Esophagus muscularis mucosa (tissue), 4 donors: ENCODE measurements around the gene RGS8. TPM values are rescaled to one million over a fixed set of nuclear protein-coding genes. Genes with fewer than 3 reads are reported as not detected.
A peak's percentile ranks its signal among the peaks of the same experiment; 100 is the strongest.

Experiments
- DNase-seq: peaks from one replicate; pipeline ENCODE4 v3.0.0-alpha.2; 2017; ENCODE audit errors: extremely low spot score
- H3K27ac ChIP-seq, 4 donors: fragments of 200-600 bp; sonication (generic); replicated peaks in 1 of 4; 1 replicate in 3 of 4; 2 replicates in 1 of 4; pipeline ENCODE4 v1.5.1; 2016 to 2019; ENCODE audit warnings: mild to moderate bottlenecking in 1 of 4
- H3K27me3 ChIP-seq, 4 donors: fragments of 200-600 bp; sonication (generic); one replicate each; pipeline versions ENCODE4 v1.5.1 to v1.6.0; 2016 to 2019
- H3K36me3 ChIP-seq, 4 donors: fragments of 200-600 bp; sonication (generic); one replicate each; pipeline ENCODE4 v1.5.1; 2016 to 2019
- H3K4me1 ChIP-seq, 4 donors: fragments of 200-600 bp; sonication (generic); one replicate each; pipeline ENCODE4 v1.5.1; 2016 to 2019
- H3K4me3 ChIP-seq, 4 donors: fragments of 200-600 bp; sonication (generic); 1 replicate in 2 of 4; 2 replicates in 2 of 4; pipeline ENCODE4 v1.5.1; 2016 to 2019; ENCODE audit warnings: mild to moderate bottlenecking in 4 of 4, moderate library complexity in 1 of 4
- H3K9me3 ChIP-seq, 4 donors: fragments of 200-600 bp; sonication (generic); 1 replicate in 3 of 4; 2 replicates in 1 of 4; pipeline ENCODE4 v1.5.1; 2016 to 2019
- EP300 ChIP-seq: sonication (generic); formaldehyde crosslinking; IDR thresholded peaks from one replicate; pipeline ENCODE4 v1.6.1; 2017; ENCODE audit warnings: antibody characterized with exemption
- POLR2A ChIP-seq: fragments of 450-650 bp; IDR thresholded peaks from one replicate; pipeline ENCODE4 v1.6.1; 2017; ENCODE audit warnings: antibody characterized with exemption, moderate library complexity, mild to moderate bottlenecking, low read depth
- POLR2AphosphoS5 ChIP-seq, 2 donors: sonication (generic); formaldehyde crosslinking; IDR thresholded peaks; one replicate each; pipeline ENCODE4 v1.6.1; 2017; ENCODE audit warnings: antibody characterized with exemption in 2 of 2
- WGBS: methylation state at CpG from one replicate; pipeline ENCODE4 v1.1.5; 2018; 5-methylcytosine and 5-hydroxymethylcytosine counted together
- intact Hi-C: fragments of 100-400 bp; cut with DNase I; formaldehyde crosslinking; loops from one replicate; pipeline ENCODE4 v1.15.1; 2023
- total RNA-seq, 4 donors: library from RNA; depleted of rRNA; stranded (reverse); fragments of >200 nt; gene quantifications; one replicate each; pipeline versions ENCODE4 v1.1.0 to v1.2.1, GENCODE V29; 2016
- TF ChIP-seq, protein P1 (sequence below), 3 experiments: fragments of 200-600 bp in 2 of 3; fragments of 450-650 bp in 1 of 3; sonication (generic) in 2 of 3; IDR thresholded peaks; one replicate each; pipeline ENCODE4 v1.5.1; 2017 to 2019; ENCODE audit warnings: antibody characterized with exemption in 3 of 3, mild to moderate bottlenecking in 2 of 3, moderate library complexity in 1 of 3

The RGS8 gene, protein sequence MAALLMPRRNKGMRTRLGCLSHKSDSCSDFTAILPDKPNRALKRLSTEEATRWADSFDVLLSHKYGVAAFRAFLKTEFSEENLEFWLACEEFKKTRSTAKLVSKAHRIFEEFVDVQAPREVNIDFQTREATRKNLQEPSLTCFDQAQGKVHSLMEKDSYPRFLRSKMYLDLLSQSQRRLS
- total RNA-seq = under 1 TPM in 2 of 4 donors, not detected in 2; 0.06 to 0.17 TPM

DNA sequence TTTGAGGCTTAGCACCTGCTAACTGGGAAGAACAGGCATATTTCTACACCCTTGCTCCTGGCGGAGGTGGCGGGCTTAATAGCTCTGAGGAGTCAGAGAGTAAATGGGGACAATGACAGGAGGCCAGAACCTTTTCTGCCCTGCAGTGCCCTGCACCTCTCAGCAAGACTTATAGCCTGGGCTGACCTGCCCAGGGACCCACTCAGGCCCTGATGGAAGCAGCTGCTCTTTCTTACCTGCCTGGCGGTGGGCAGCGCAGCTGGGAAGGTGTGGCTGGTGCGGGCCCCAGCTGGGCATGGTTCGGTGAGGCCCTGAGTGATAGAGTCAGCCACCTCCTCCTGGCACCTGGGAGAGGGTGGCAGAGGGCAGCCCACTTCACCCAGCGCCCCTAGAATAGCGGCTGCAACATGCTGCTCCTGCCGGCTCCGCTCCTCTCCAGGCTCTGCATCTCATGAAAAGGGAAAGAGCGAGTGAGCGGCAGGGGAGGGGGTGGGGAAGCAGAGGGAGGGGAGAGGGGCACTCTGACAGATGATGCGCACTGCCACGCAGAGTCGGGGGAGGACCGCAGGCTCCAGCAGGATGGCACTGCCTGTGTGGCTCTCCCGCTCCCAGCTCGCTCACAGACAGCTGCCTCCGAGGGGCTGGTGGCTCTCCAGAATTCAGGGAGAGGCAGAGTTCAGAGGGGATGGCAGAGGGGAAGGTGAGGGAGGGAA is at the start of gene RGS8:
TSS of gene RGS8 (minus strand) at position 472 of the 713 bp plus-strand sequence. CDS start 14,938 bp downstream, outside the sequence.
- intact Hi-C loops = no loop called here

DNA sequence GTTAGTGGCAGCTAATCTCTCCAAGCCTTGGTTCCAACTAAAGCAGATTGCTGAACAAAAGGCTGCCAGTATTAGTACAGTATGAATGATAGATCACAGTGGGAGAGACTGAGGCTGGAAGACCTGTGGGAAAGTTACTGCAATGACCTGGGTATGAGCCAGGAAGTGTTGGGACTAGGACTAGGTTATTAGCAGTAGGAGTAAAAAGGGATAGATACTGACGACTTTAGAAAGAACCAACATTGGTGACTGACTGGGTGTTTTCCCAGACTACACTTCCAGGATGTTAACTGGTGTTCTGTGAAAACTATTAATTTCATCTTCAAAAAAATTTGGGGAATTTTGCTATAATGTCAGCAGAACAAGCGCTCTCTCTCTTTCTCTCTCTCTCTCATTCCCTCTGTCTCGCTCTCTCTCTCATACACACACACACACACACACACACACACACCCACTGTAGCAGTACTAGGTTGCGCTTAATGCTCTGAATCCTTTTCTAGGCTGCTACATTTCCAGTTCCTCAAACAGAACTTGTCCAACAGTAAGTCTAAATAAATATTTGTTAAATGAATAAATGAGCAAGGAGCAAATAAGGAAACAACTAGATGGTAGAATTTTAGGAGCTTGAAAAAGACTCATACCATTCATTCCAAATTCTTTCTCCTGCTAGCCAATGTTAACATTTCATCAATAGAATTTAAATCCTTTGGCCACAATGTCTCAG is 47.6 kb upstream of the RGS8 start:
- Histone ChIP-seq H3K9me3 (peaks cover 0 to 5% (median 0%) of the 10 kb centered on the region in 4 donors), H3K27ac (no peak overlapping the region), H3K27me3 (no peaks in the 10 kb centered on the region), H3K4me3 (no peak overlapping the region), H3K36me3 (no peaks in the 10 kb centered on the region), H3K4me1 (peaks cover 0 to 21% (median 6%) of the 10 kb centered on the region in 4 donors)
- peak; percentile 66 for DNase-seq
- TF ChIP-seq, protein P1, sequence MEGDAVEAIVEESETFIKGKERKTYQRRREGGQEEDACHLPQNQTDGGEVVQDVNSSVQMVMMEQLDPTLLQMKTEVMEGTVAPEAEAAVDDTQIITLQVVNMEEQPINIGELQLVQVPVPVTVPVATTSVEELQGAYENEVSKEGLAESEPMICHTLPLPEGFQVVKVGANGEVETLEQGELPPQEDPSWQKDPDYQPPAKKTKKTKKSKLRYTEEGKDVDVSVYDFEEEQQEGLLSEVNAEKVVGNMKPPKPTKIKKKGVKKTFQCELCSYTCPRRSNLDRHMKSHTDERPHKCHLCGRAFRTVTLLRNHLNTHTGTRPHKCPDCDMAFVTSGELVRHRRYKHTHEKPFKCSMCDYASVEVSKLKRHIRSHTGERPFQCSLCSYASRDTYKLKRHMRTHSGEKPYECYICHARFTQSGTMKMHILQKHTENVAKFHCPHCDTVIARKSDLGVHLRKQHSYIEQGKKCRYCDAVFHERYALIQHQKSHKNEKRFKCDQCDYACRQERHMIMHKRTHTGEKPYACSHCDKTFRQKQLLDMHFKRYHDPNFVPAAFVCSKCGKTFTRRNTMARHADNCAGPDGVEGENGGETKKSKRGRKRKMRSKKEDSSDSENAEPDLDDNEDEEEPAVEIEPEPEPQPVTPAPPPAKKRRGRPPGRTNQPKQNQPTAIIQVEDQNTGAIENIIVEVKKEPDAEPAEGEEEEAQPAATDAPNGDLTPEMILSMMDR (IDR thresholded peaks at IDR 0.05) = no peak
- intact Hi-C loops = no loop called here
- 84% methylated on average over 4 of the region's 4 CpGs for WGBS

More for the DNA sequence above, at the start of gene RGS8:
- Histone ChIP-seq H3K27ac (no peak within 1 kb of the TSS), H3K27me3 (peaks cover 0 to 26% (median 0%) of the 10 kb centered on the region in 4 donors), H3K4me3 (no peak within 1 kb of the TSS), H3K36me3 (no peaks in the 10 kb centered on the region), H3K9me3 (no peaks in the 10 kb centered on the region), H3K4me1 (peaks cover 0 to 7% (median 0%) of the 10 kb centered on the region in 4 donors)
- no peak for TF ChIP-seq POLR2A
- TF ChIP-seq POLR2AphosphoS5 (IDR thresholded peaks at IDR 0.05) = no peak
- no peak for TF ChIP-seq EP300
- TF ChIP-seq, protein P1 (IDR thresholded peaks at IDR 0.05) = no peak
- WGBS = 54% methylated on average over 19 of the region's 19 CpGs
- no peak for DNase-seq

DNA sequence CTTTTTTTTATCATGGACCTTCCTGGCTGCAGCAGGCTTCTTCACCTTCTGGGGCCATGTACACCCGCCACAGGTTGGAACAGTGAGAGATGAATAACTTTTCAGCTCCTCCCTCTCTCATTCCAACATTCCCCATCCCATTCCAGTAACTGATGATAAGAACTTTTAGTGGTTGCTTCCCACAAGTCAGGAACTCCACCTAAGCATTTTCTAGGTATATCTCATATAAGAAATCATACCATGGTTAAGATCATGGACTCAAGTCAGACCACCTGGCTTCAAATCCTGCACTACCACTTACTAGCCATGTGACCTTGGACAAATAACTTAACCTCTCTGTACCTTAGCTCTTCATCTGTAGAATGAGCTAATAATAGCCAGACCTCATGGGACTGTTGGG is 42.5 kb upstream of the RGS8 start:
- 94% methylated on average over 1 of the region's 1 CpG for WGBS
- no peaks in the 10 kb centered on the region for H3K27me3 ChIP-seq
- no peaks in the 10 kb centered on the region for H3K36me3 ChIP-seq
- no peaks in the 10 kb centered on the region for H3K9me3 ChIP-seq
- peaks cover 0 to 15% (median 6%) of the 10 kb centered on the region in 4 donors for H3K4me1 ChIP-seq
- intact Hi-C loops = no loop called here
- no peak overlapping the region for H3K4me3 ChIP-seq
- peak; percentile 53 for DNase-seq
- H3K27ac ChIP-seq = no peak overlapping the region
- TF ChIP-seq POLR2AphosphoS5 (IDR thresholded peaks at IDR 0.05) = no peak
- TF ChIP-seq POLR2A = no peak
- TF ChIP-seq, protein P1 (IDR thresholded peaks at IDR 0.05) = no peak
- no peak for TF ChIP-seq EP300

DNA sequence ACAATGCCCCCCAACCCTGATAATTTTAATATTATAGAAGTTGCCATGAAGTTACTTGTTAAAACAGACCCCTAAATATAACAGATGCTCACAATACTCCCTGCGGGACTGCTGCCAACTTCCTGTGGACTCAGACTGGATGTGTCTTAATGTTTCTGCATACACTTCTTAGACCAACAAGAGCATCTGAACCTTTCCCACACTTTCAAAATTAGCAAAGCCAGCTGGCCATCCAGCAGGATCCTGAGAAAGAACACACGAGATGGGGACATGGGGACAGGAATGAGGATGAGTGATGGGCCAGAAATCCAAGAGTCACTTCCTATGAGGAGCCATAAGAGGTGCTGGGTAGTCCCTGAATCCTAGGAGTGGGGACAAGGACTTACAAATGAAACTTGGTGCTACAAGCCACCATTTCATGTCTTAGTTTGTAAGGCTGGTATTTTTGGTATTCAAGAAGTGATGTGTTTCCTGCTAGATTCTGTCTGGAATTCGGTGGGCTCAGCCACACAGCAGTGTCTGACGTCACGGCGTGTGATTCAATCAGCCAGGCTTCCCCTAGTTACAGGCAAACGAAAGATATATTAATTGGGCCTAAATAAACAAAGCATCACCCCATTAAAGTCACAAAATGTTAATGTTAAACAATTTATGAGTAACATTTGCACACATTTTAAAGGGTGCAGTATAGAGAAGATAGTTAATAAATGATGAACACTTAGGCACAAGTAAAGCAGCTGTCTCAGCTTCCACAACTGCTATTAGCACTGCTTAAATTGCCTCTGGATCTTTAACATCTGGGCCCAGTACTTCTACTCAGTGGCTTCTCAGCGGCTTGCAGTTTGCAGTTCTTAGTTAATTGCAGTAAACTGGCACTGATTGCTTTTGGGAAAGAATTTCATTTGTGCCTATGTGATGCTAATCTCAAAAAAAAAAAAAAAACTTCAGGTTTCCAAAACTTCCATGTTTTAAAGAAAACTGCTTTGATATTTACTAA is 41.2 kb upstream of the RGS8 start:
- Histone ChIP-seq H3K36me3 (no peaks in the 10 kb centered on the region), H3K4me1 (peaks cover 0 to 9% (median 4%) of the 10 kb centered on the region in 4 donors), H3K27ac (no peak overlapping the region), H3K9me3 (no peaks in the 10 kb centered on the region), H3K27me3 (no peaks in the 10 kb centered on the region), H3K4me3 (no peak overlapping the region)
- TF ChIP-seq, protein P1 (IDR thresholded peaks at IDR 0.05) = no peak
- no peak for TF ChIP-seq POLR2A
- no peak for TF ChIP-seq POLR2AphosphoS5 (IDR thresholded peaks at IDR 0.05)
- no peak for TF ChIP-seq EP300
- 76% methylated on average over 8 of the region's 8 CpGs for WGBS
- peak; percentile 84 for DNase-seq
- intact Hi-C loops = no loop called here
